ENCODE data around the gene MAPK14.
"Not testable (repeated sequence)": the region's sequence is repeated elsewhere in the genome, so short reads cannot be mapped to it uniquely, and the experiment has no call there.

MAPK14 gene

DNA sequence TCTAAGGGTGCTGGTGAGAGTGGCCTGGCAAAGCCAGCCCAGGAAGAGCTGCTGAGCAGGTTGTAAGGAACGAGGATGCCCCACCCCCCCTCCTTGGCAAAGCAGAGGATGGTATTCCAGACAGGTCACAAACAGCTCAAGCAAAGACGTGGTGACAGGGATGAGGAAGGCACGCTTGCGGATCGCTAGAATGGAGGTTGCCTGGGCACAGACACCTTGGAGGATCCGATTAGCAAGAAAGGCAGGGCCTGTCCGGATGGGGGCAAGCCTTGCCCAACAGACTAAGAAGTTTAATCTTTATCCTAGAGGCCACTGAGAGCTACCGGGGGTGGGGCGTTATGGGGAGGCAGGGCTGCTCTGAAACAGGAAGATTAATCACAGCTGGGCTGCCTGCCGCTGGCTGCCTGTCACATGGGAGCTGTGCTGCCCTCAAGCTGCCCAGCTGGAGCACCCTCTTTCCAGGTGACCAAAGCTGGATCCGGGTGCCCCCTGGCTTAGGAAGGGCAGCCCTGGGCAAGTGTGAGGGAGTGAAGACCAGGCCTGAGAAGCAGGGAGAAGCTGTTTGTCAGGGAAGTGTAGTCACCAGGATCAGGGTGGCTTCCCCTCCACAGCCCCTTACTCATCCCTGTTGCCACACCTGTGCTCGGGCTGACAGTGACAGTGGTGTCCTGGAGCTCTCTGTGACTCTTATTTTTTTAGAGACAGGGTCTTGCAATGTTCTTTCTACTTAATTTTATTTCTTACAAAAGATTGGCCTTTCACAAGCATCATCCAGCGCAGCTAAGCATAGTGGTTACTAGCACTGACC, 93.6 kb downstream of the MAPK14 start:
- Histone ChIP-seq H3K27ac (no peak overlapping the region), H3K36me3 (ENCODE audit: insufficient read depth, low read length) (no peaks in the 10 kb centered on the region), H3K4me3 (no peak overlapping the region), H3K9ac (ENCODE audit: insufficient read length) (no peak overlapping the region), H3K9me3 (ENCODE audit: low read depth, low read length) (no peaks in the 10 kb centered on the region)
- no peak for TF ChIP-seq FOXP2 (optimal IDR thresholded peaks at IDR 0.05; ENCODE audit: control extremely low read depth, extremely low read length, insufficient read depth)
- DNase-seq (ENCODE audit: low read depth, low spot score) = no peak

- TF ChIP-seq EZH2 (IDR thresholded peaks at IDR 0.05) (no peak), FOXP2 (optimal IDR thresholded peaks at IDR 0.05; ENCODE audit: control extremely low read depth, extremely low read length, insufficient read depth) (no peak), POLR2AphosphoS5 (IDR thresholded peaks at IDR 0.05; ENCODE audit: borderline replicate concordance, low read depth, low read length) (no peak)
- Histone ChIP-seq H3K27ac (no peak overlapping the region), H3K9me3 (ENCODE audit: low read depth, low read length) (no peaks in the 10 kb centered on the region), H3K9ac (ENCODE audit: insufficient read length) (no peak overlapping the region), H3K4me3 (no peak overlapping the region), H3K36me3 (ENCODE audit: insufficient read depth, low read length) (no peaks in the 10 kb centered on the region)
- no peak for DNase-seq (ENCODE audit: low read depth, low spot score)
These were observed 94.3 kb downstream of the MAPK14 start for GRCh38 chr6:36121787-36122494.

- no peak for DNase-seq (ENCODE audit: low read depth, low spot score)
- Histone ChIP-seq H3K36me3 (ENCODE audit: insufficient read depth, low read length) (no peaks in the 10 kb centered on the region), H3K9ac (ENCODE audit: insufficient read length) (no peak overlapping the region), H3K27ac (no peak overlapping the region), H3K4me3 (no peak overlapping the region), H3K9me3 (ENCODE audit: low read depth, low read length) (no peaks in the 10 kb centered on the region)
- TF ChIP-seq EZH2 (IDR thresholded peaks at IDR 0.05) (no peak), FOXP2 (optimal IDR thresholded peaks at IDR 0.05; ENCODE audit: control extremely low read depth, extremely low read length, insufficient read depth) (no peak), POLR2AphosphoS5 (IDR thresholded peaks at IDR 0.05; ENCODE audit: borderline replicate concordance, low read depth, low read length) (no peak)
These were observed 95.1 kb downstream of the MAPK14 start for GRCh38 chr6:36122495-36123269.

- no peak for DNase-seq (ENCODE audit: low read depth, low spot score)
- no peak overlapping the region for H3K27ac ChIP-seq
- H3K4me3 ChIP-seq = no peak overlapping the region
- TF ChIP-seq EZH2 (IDR thresholded peaks at IDR 0.05) (no peak), POLR2AphosphoS5 (IDR thresholded peaks at IDR 0.05; ENCODE audit: borderline replicate concordance, low read depth, low read length) (peak; percentile 41; the same call in 1 of the 2 replicates)
- no peaks in the 10 kb centered on the region for H3K9me3 ChIP-seq (ENCODE audit: low read depth, low read length)
- no peaks in the 10 kb centered on the region for H3K36me3 ChIP-seq (ENCODE audit: insufficient read depth, low read length)
- no peak overlapping the region for H3K9ac ChIP-seq (ENCODE audit: insufficient read length)
These were observed 95.9 kb downstream of the MAPK14 start for GRCh38 chr6:36123270-36124139.

- H3K4me3 ChIP-seq; H3K9me3 ChIP-seq (ENCODE audit: low read depth, low read length); H3K9ac ChIP-seq (ENCODE audit: insufficient read length); H3K36me3 ChIP-seq (ENCODE audit: insufficient read depth, low read length); H3K27ac ChIP-seq; DNase-seq (ENCODE audit: low read depth, low spot score): not testable (repeated sequence)
These were observed 96.7 kb downstream of the MAPK14 start for GRCh38 chr6:36124346-36124745.

GRCh38 chr6:36124881-36125280, 97.3 kb downstream of the MAPK14 start:
- TF ChIP-seq FOXP2 (optimal IDR thresholded peaks at IDR 0.05; ENCODE audit: control extremely low read depth, extremely low read length, insufficient read depth) (no peak), EZH2 (IDR thresholded peaks at IDR 0.05) (no peak), POLR2AphosphoS5 (IDR thresholded peaks at IDR 0.05; ENCODE audit: borderline replicate concordance, low read depth, low read length) (no peak)
- Histone ChIP-seq H3K9me3 (ENCODE audit: low read depth, low read length) (no peaks in the 10 kb centered on the region), H3K9ac (ENCODE audit: insufficient read length) (no peak overlapping the region), H3K4me3 (no peak overlapping the region), H3K36me3 (ENCODE audit: insufficient read depth, low read length) (no peaks in the 10 kb centered on the region), H3K27ac (no peak overlapping the region)
- no peak for DNase-seq (ENCODE audit: low read depth, low spot score)

DNA sequence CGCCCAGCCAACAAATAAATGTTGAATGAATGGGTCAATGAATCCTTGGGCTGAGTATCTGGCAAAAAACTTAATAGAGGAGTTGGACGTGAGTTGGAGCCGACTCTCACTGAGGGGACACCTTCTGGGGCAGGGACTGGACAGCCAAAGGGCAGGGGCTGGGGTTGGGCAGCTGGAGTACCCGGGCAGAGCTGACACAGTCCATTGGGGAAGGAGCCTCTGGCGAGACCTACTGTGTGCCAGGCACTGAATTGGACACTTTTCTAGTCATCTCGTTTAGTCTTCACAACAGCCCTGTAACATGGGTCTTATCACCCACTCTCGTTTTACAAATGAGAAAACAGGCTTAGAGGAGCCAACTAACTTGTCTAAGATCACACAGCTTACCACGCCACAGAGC, 98.0 kb downstream of the MAPK14 start:
- H3K36me3 ChIP-seq (ENCODE audit: insufficient read depth, low read length) = no peaks in the 10 kb centered on the region
- no peak overlapping the region for H3K4me3 ChIP-seq
- no peaks in the 10 kb centered on the region for H3K9me3 ChIP-seq (ENCODE audit: low read depth, low read length)
- TF ChIP-seq POLR2AphosphoS5 (IDR thresholded peaks at IDR 0.05; ENCODE audit: borderline replicate concordance, low read depth, low read length) = no peak
- no peak for TF ChIP-seq EZH2 (IDR thresholded peaks at IDR 0.05)
- TF ChIP-seq FOXP2 (optimal IDR thresholded peaks at IDR 0.05; ENCODE audit: control extremely low read depth, extremely low read length, insufficient read depth) = no peak
- H3K27ac ChIP-seq = no peak overlapping the region
- no peak overlapping the region for H3K9ac ChIP-seq (ENCODE audit: insufficient read length)
- no peak for DNase-seq (ENCODE audit: low read depth, low spot score)

DNA sequence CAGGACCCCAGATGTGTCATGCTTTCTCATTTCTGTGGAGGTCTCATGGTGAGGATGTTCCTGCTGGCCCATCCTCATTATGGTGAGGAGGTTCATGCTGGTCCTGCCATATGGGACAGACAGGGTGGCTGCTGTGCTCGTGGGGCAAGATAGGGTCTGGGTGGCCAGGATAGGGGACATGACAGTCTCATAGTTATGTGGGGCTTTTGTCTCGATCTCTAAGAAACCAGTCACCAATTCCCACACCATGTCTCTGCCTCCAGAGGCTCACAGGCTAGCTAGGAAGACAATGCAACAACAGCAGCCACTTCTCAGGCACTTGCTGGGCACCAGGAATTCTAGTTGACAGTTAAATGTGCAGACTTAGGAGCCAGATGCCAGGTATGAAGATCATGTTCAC, 98.5 kb downstream of the MAPK14 start:
- no peak for DNase-seq (ENCODE audit: low read depth, low spot score)
- Histone ChIP-seq H3K9me3 (ENCODE audit: low read depth, low read length) (no peaks in the 10 kb centered on the region), H3K4me3 (no peak overlapping the region), H3K27ac (no peak overlapping the region), H3K9ac (ENCODE audit: insufficient read length) (no peak overlapping the region), H3K36me3 (ENCODE audit: insufficient read depth, low read length) (no peaks in the 10 kb centered on the region)
- TF ChIP-seq FOXP2 (optimal IDR thresholded peaks at IDR 0.05; ENCODE audit: control extremely low read depth, extremely low read length, insufficient read depth) = no peak
- TF ChIP-seq EZH2 (IDR thresholded peaks at IDR 0.05) = no peak
- no peak for TF ChIP-seq POLR2AphosphoS5 (IDR thresholded peaks at IDR 0.05; ENCODE audit: borderline replicate concordance, low read depth, low read length)

Data from SK-N-MC (cell line).